ENCODE results near the gene TMEM114.

- TF ChIP-seq CTCF (IDR thresholded peaks at IDR 0.05) (no peak), POLR2A (IDR thresholded peaks at IDR 0.05) (no peak)
These were observed 42.1 kb downstream of the TMEM114 start for GRCh38 chr16:8548166-8548565.

Measured in thyroid gland (tissue), 4 donors.